T-helper 1 cell treated with Interleukin-12 subunit alpha and Interleukin-12 subunit beta and Interleukin-4 antibody, amounts not matched to agents 30 μg/mL and 1 μg/mL, for 36 hours (primary cell): ENCODE measurements around the gene BRSK2.

Source experiments
- H3K27ac Mint-ChIP-seq: one replicate; pipeline ENCODE4 v1.8.0; 2021; ENCODE audit warnings: mild to moderate bottlenecking, mixed read lengths
- H3K27me3 Mint-ChIP-seq: one replicate; pipeline ENCODE4 v1.8.0; 2021; ENCODE audit warnings: low read depth, mixed read lengths
- H3K36me3 Mint-ChIP-seq: one replicate; pipeline ENCODE4 v1.8.0; 2021; ENCODE audit warnings: low read depth, mixed read lengths
- H3K4me1 Mint-ChIP-seq: one replicate; pipeline ENCODE4 v1.8.0; 2021; ENCODE audit warnings: low read depth, mixed read lengths
- H3K4me3 Mint-ChIP-seq: one replicate; pipeline ENCODE4 v1.8.0; 2021; ENCODE audit warnings: mild to moderate bottlenecking, moderate library complexity, mixed read lengths
- H3K9me3 Mint-ChIP-seq: one replicate; pipeline ENCODE4 v1.8.0; 2021; ENCODE audit warnings: mixed read lengths

The BRSK2 gene

DNA sequence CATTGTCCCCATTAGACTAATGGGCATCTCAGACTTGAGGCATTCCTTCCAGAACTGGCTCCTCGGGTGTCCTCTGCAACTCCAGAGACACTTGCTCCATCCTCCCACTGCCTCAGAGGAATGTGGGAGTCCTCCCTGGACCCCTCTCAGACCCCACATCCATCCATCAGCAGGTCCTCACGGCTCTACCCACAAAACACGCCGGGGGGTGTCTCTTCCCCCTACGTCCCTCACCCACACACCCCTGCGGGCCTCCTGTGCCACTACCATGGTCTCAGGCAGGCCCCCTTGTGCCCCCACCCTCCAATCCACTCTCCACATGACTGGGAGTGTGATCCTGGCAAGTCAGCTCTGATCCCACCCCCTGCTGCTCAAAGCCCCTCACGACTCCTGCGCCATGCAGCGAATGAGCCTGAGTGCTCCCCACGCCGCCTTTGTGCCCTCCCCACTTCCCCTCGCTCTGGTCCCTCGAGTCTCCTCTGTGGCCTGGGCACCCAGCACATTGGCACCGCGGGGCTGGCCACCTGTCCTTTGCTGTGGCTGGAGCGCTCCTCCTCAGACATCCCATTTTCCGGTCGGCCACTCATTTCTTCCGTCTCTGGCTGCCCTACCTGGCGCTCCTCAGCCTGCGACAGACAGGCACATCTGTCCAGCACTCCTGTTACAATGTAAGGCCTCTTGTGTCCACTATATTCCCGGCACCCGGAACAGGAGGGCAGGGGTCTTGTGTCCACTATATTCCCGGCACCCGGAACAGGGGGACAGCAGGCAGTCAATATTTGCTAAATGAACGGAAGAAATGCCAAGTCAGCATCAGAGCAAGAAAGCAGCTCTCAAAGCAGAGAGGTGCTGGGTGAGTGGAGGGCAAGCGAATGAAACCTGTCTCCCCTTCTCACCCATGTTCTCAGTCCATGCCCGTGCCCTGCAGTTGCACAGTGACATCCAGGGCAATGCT lies 111.0 kb downstream of the BRSK2 start:
- Mint-ChIP-seq H3K4me1 (peaks cover 24% of the 10 kb centered on the region), H3K36me3 (peaks cover 7% of the 10 kb centered on the region), H3K27ac (no peak overlapping the region), H3K27me3 (no peaks in the 10 kb centered on the region), H3K4me3 (no peak overlapping the region), H3K9me3 (no peaks in the 10 kb centered on the region)

DNA sequence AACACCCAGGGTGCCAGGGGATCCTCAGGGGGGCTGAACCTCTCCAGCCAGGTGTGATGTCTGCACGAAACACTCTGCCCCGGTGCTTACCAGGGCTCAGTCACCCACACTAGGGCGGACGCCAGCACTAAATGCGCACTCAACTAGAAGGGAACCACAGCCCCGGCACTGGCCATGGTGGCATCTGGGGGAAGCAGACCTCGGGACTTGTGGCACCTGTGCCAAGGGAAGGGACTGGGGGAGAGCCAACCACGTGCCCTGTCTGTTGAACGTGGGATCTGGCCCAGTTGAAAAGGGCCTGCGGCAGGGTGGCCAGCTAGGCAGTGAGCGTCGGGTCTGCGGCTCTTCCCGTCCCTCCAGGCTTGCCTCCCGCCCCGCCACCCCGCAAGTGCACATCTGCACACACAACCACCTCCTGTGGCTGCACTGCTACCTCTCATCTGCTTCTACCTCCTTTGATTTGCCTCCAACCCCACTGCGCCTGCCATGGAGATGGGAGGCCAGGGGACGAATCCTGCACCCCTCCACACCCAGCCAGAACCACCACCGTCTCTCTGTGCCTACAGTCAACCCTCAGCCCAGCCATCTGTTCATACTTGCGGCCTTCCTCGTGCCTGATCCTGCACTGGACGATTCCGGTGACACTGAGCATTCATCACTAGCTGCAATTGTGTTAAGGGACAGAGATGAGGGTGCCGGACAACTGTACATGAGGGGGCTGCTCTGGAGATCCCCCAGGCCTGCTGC lies 111.9 kb downstream of the BRSK2 start:
- Mint-ChIP-seq H3K27me3 (no peaks in the 10 kb centered on the region), H3K9me3 (no peaks in the 10 kb centered on the region), H3K4me3 (no peak overlapping the region), H3K27ac (no peak overlapping the region), H3K36me3 (peaks cover 7% of the 10 kb centered on the region), H3K4me1 (peaks cover 21% of the 10 kb centered on the region)

DNA sequence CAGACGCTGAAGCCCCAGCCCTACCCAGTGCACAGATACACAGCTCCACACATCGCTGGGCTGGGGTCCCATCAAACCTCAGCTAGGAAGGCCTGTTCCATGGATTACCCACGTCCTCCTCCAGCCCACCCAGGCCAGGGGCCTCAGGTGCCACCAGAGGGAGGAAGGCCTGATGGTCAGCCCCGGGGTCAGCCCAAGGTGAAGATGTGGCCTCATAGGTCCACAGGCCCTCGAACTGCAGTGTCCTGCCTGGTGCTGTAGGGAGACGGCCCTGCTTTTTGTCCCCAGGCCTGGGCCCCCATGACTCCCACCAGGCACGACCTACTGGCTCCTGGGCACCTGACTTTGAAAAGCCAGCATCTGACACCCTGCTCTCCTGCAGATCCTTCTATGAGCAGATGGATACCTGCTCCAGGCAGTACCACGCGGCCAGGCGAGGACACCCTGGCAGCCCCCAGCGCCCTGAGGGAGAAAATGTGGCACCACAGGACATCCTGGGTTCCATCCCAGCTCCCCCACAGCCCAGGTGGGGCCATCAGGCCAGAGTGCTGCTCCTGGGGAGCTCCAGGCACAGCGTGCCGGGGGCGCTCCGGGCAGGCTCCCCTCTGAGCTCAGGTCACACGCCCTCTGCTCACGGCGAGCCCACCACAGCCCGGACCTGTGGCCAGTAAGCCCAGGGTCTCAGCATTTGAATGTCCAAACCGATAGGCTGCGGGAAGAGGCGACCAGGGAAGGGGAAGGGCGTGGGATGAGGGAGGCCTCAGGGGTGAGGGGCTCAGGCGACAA lies 112.6 kb downstream of the BRSK2 start:
- H3K4me3 Mint-ChIP-seq: no peak overlapping the region
- H3K27me3 Mint-ChIP-seq: no peaks in the 10 kb centered on the region
- no peak overlapping the region for H3K27ac Mint-ChIP-seq
- peaks cover 15% of the 10 kb centered on the region for H3K4me1 Mint-ChIP-seq
- H3K9me3 Mint-ChIP-seq: no peaks in the 10 kb centered on the region
- peaks cover 7% of the 10 kb centered on the region for H3K36me3 Mint-ChIP-seq

DNA sequence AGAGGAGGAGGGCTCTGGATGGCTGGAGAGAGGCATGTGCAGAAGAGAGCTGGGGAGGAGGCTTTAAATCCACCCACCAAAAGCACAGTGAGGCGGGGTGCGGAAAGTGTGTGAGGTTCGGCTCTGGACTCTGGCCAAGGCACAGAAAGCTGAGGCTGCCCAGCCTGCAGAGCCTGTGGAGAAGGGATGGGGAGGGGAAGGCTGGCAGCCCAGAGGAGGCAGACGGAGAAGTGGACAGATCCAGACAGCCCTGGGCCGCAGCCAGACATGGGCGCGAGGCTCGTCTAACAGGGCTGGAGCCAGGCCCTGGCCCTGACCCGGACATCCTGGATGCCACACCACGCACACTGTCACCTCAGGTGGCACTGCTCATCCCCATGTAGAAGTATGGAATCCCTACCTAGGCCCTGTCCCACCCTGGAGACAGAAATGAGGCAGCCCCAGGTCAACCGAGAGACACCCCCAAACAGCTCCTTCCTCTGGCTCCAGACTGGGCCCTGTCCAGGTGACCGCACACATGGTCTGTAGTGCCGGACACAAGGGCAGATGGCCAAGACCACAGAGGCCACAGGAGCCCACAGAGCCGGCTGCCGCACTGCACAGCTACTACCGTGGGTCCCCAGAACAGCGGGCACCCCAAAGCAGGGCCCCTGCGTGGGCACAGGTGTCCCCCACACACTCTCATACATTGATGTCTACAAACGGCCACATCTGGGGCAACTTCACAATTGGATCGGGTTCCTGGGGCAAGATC lies 113.4 kb downstream of the BRSK2 start:
- no peaks in the 10 kb centered on the region for H3K9me3 Mint-ChIP-seq
- peaks cover 7% of the 10 kb centered on the region for H3K36me3 Mint-ChIP-seq
- H3K4me3 Mint-ChIP-seq: no peak overlapping the region
- H3K27me3 Mint-ChIP-seq: no peaks in the 10 kb centered on the region
- H3K4me1 Mint-ChIP-seq: peaks cover 8% of the 10 kb centered on the region
- H3K27ac Mint-ChIP-seq: no peak overlapping the region

DNA sequence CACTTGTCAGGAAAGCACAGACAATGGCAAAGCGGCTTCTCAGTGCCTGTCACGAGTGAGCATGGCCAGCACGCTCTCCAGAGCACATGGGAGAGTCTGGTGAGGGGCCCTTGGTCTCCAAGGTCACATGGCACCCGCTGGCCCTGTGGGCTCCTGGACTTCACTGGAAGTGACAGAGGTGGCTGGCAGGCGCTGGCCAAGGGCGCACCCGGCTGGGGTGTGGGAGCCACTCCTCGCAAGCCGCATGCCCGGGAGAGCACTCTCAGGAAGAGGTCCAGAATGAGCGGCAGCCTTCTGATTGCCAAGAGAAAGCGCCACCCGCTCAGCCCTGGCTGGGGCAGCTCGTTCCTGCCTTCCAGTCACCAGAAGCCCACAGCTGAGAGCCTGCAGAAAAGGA lies 114.0 kb downstream of the BRSK2 start:
- Mint-ChIP-seq H3K27ac (no peak overlapping the region), H3K27me3 (no peaks in the 10 kb centered on the region), H3K36me3 (peaks cover 3% of the 10 kb centered on the region), H3K4me3 (no peak overlapping the region), H3K4me1 (peaks cover 3% of the 10 kb centered on the region), H3K9me3 (no peaks in the 10 kb centered on the region)

DNA sequence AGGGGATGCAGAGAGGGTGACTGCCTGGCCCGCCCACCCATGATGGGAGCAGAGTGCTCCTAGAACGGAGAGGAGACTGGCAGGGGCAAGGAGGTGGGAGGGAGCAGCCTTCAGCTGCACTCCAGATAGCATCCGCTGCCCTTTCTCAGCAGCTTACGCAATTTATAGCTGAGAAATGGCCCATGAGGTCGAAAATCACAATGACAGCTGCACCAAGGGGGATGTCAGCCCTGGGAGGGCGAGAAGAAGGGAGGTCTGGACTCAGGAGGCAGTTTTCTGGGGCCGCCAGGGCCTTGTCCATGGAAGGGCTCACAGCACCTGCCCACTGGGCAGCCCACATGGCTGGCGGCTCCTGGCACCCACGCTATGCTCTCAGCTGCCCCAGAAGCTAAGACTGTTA lies 114.4 kb downstream of the BRSK2 start:
- Mint-ChIP-seq H3K9me3 (no peaks in the 10 kb centered on the region), H3K4me3 (no peak overlapping the region), H3K27me3 (no peaks in the 10 kb centered on the region), H3K36me3 (peaks cover under 1% of the 10 kb centered on the region), H3K27ac (no peak overlapping the region), H3K4me1 (no peaks in the 10 kb centered on the region)

DNA sequence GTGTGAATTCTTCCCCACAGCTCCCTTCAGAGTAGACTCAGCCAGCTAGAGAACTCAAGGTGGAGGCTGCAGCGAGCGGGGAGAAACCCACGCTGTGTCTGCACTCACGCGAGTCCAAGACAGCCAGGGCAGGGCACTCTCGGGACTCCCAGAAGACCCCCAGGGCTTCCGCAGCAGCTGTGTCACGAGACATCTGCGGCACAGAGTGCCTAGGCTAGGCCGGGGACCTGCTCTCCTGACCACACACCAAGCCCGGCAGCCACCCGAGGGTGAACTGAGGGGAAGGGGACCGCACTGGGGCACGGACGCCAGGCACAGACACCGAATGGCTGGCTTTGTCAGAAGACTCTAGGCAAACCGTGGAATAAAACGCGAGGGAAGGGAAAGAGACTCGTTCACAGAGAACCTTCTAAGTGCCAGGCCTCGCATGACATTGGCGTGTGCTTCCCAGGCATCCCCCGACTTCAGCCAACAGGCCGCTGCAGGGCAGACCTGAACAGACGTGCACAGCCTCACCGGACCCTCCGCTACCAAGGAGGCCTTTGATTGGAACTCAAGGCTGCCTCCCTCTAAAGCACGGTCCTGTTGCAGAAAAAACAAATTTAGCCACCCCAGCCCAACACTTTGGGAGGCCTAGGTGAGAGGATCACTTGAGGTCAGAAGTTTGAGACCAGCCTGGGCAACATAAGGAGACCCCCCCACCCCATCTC lies 115.0 kb downstream of the BRSK2 start:
- H3K9me3 Mint-ChIP-seq: no peaks in the 10 kb centered on the region
- no peaks in the 10 kb centered on the region for H3K27me3 Mint-ChIP-seq
- no peaks in the 10 kb centered on the region for H3K4me1 Mint-ChIP-seq
- H3K36me3 Mint-ChIP-seq: no peaks in the 10 kb centered on the region
- H3K4me3 Mint-ChIP-seq: no peak overlapping the region
- no peak overlapping the region for H3K27ac Mint-ChIP-seq

DNA sequence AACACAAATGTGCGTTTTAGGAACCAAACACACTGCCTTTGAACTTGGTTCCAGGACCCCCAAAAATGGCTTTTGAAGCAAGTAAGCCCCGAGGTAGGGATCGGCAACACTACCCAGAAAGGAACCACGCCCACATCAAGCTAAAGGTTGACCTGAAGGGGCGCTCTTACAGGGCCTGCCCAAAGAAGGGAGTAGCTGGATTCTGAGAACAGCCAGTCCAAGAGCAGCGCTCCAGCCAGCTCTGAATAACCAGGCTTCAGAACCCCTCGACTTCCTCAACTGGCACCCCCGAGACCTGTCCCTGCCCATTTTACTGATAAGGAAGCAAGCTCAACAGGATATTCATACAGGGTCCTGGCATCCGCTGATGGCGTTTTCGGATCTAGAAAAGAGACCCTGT lies 115.7 kb downstream of the BRSK2 start:
- Mint-ChIP-seq H3K4me1 (no peaks in the 10 kb centered on the region), H3K27ac (no peak overlapping the region), H3K9me3 (no peaks in the 10 kb centered on the region), H3K4me3 (no peak overlapping the region), H3K27me3 (no peaks in the 10 kb centered on the region), H3K36me3 (no peaks in the 10 kb centered on the region)

DNA sequence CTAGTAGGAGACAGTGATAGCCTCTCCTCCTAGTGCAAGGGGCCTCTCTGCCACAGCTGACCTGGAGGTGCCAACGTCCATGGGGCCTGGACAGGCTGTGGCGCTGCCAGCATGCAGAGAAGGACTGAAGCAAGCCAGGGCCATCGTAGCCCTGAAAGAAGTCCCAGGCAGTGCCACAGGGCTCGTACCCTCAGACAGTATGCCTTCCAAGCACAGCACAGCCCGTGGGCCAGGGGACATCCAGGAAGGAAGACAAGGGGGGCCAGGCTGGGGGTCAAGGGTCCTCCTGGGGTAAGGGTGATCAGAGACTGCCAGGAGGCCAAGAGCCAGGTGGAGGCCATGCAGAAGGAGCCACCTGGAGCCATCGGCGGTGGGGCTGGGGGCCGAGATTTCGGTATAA lies 117.2 kb downstream of the BRSK2 start:
- Mint-ChIP-seq H3K27ac (no peak overlapping the region), H3K4me1 (peaks cover 2% of the 10 kb centered on the region), H3K4me3 (no peak overlapping the region), H3K27me3 (no peaks in the 10 kb centered on the region), H3K9me3 (no peaks in the 10 kb centered on the region), H3K36me3 (no peaks in the 10 kb centered on the region)

DNA sequence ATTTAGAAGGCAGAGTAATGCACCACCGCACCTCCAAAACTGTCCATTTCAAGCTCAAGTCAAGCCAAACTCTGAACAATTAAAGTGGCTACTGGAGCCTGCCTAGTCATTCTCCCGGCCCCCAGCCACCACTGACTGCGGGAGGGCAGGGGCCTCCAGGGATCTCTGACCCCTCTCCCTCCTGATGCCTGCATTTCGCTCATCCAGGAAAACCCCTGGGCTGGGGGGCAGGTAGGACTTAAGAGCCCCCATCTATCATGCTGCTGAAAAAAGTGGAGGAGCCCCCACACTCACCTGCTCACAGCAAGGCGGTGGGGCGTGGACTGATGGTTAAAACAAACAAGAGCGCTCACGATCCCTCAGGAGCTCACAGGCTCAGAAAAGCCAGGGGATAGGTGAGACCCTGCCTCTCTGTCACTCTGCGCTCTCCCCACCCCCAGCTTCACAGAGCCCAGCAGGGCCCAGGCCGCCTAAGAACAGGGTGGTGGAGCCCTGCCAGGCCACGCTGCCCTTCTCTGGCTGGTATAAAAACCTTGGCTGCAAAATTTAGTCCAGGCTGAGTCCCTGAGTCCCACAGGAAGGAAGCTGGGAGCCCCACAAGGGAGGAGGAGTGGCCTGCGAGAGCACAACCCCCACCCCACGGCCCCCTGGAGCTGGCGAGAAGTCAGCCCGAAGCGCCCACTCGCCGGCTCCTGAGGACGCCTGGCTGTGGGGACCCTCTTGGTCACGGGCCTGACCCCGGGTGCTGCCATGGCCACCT lies 117.8 kb downstream of the BRSK2 start:
- Mint-ChIP-seq H3K36me3 (no peaks in the 10 kb centered on the region), H3K27me3 (no peaks in the 10 kb centered on the region), H3K27ac (no peak overlapping the region), H3K9me3 (no peaks in the 10 kb centered on the region), H3K4me3 (no peak overlapping the region), H3K4me1 (peaks cover 2% of the 10 kb centered on the region)

DNA sequence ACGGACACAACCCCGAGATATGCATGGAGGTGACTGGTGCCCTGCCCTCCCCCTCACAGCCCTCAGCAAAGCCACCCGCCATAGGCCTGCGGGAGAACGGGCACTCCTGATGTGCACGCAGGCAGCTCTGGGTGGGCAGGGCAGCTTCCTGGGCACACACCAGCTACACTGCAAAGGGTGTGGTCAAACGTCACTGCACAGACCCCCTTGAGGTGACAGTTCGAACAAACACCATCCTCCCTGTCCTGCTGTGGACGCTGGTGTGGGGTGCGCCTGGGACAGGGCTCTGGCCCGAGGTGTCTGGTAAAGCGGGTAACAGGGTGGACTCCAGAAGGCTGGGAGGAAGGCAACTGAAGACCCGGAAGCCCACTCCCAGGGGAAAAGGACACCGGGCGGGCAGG lies 118.8 kb downstream of the BRSK2 start:
- no peak overlapping the region for H3K27ac Mint-ChIP-seq
- H3K4me3 Mint-ChIP-seq: no peak overlapping the region
- peaks cover 5% of the 10 kb centered on the region for H3K4me1 Mint-ChIP-seq
- H3K9me3 Mint-ChIP-seq: no peaks in the 10 kb centered on the region
- no peaks in the 10 kb centered on the region for H3K36me3 Mint-ChIP-seq
- no peaks in the 10 kb centered on the region for H3K27me3 Mint-ChIP-seq

DNA sequence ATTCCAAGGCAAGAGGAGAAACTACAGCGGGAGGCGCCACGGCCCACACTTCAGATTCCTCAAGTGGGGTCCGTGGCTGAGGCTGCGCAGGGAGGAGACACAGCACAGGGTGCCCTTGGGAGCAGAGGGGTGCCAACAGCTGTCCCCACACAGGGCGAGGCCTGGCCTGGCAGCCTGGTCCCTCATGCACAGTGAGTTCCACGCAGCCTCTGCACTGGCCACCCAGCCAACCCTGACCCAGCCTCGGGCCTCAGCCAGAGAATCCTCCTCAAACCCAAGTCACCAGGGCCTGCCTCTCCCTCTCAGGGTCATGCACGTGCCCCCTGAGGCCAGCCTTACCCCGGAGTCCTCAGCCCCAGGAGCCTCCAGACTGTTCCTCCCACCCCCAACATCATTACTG lies 119.3 kb downstream of the BRSK2 start:
- Mint-ChIP-seq H3K9me3 (no peaks in the 10 kb centered on the region), H3K27me3 (no peaks in the 10 kb centered on the region), H3K36me3 (no peaks in the 10 kb centered on the region), H3K27ac (no peak overlapping the region), H3K4me1 (peaks cover 7% of the 10 kb centered on the region), H3K4me3 (no peak overlapping the region)

DNA sequence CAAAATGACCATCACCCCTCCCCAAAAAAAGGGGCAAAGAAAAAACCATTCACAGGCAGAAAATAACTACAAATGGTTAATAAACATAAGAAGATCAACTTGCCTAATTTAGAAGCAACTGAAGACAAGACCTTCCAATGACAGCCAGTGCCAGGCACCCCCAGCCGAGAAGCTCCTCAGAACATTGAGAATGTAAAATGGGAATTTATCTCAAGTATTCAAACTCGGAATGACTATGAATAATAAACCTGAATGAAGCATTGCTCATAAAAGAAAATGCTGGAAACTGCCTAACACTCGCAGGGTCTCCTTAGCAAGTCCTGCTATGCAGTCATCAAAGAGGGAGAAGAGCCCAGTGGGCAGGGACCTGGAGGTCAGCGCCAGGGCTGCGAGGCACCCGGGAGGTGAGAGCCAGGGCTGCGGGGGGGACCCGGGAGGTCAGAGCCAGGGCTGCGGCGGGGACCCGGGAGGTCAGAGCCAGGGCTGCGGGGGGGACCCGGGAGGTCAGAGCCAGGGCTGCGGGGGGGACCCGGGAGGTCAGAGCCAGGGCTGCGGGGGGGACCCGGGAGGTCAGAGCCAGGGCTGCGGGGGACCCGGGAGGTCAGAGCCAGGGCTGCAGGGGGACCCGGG lies 120.0 kb downstream of the BRSK2 start:
- H3K27me3 Mint-ChIP-seq: no peaks in the 10 kb centered on the region
- peaks cover 7% of the 10 kb centered on the region for H3K4me1 Mint-ChIP-seq

More for the DNA sequence above, 120.0 kb downstream of the BRSK2 start:
- H3K9me3 Mint-ChIP-seq: no peaks in the 10 kb centered on the region
- H3K4me3 Mint-ChIP-seq: no peak overlapping the region
- no peaks in the 10 kb centered on the region for H3K36me3 Mint-ChIP-seq
- no peak overlapping the region for H3K27ac Mint-ChIP-seq
